OCI-LY3 (cell line): Measurements from ENCODE around the gene UST.

Source experiments
- H2AFZ ChIP-seq: fragments of 200-600, 300-600 bp; shearing (Covaris generic); 2 replicates; pipeline ENCODE4 v1.6.0; 2014; ENCODE audit warnings: antibody characterized with exemption, low read depth, low read length
- H3K27ac ChIP-seq: fragments of 200-600, 300-600 bp; sonication (generic); 2 replicates; pipeline ENCODE4 v1.5.1; 2014; ENCODE audit warnings: mild to moderate bottlenecking, low read length, moderate library complexity, mixed read lengths
- H3K27me3 ChIP-seq: fragments of 200-600, 300-600 bp; sonication (generic); 2 replicates; pipeline ENCODE4 v1.6.1; 2014; ENCODE audit warnings: low read depth, low read length, mixed read lengths
- H3K36me3 ChIP-seq: fragments of 200-600, 300-600 bp; sonication (generic); replicated peaks from 2 replicates; pipeline ENCODE3; 2014; ENCODE audit warnings: low read depth, low read length, mixed read lengths
- H3K4me1 ChIP-seq: fragments of 300-600, 200-600 bp; sonication (generic); 2 replicates; pipeline ENCODE4 v1.6.1; 2014; ENCODE audit warnings: low read length, mixed read lengths
- H3K4me2 ChIP-seq: fragments of 200-600, 300-600 bp; sonication (generic); 2 replicates; pipeline ENCODE4 v1.6.1; 2014; ENCODE audit warnings: low read length, mixed read lengths
- H3K4me3 ChIP-seq: fragments of 300-600, 200-600 bp; sonication (generic); 2 replicates; pipeline ENCODE4 v1.5.1; 2014; ENCODE audit warnings: antibody characterized with exemption, mild to moderate bottlenecking, low read length, moderate library complexity
- H3K79me2 ChIP-seq: fragments of 300-600, 200-600 bp; shearing (Covaris generic); 2 replicates; pipeline ENCODE4 v1.6.1; 2014; ENCODE audit warnings: mild to moderate bottlenecking, low read length, mixed read lengths
- H3K9ac ChIP-seq: fragments of 300-600, 200-600 bp; shearing (Covaris generic); 2 replicates; pipeline ENCODE4 v1.6.0; 2014; ENCODE audit warnings: mild to moderate bottlenecking, low read length, moderate library complexity
- H3K9me3 ChIP-seq: fragments of 200-600, 300-600 bp; shearing (Covaris generic); 2 replicates; pipeline ENCODE4 v1.6.1; 2014; ENCODE audit warnings: low read length, mixed read lengths; ENCODE audit not compliant: insufficient read depth
- H4K20me1 ChIP-seq: fragments of 200-600, 300-600 bp; sonication (generic); 2 replicates; pipeline ENCODE4 v1.6.1; 2016; ENCODE audit warnings: low read length, mixed read lengths; ENCODE audit not compliant: insufficient read depth
- EZH2phosphoT487 ChIP-seq: fragments of 200-600 bp; shearing (Covaris generic); IDR thresholded peaks from 2 replicates; pipeline ENCODE4 v1.6.1; 2018; ENCODE audit warnings: antibody characterized with exemption, mixed run types, low read depth
- TF ChIP-seq, protein P1 (sequence below): fragments of 200-600, 300-600 bp; sonication (generic); IDR thresholded peaks from 2 replicates; pipeline ENCODE4 v1.5.1; 2014; ENCODE audit warnings: antibody characterized with exemption, low read length, low read depth

The UST gene

GRCh38 chr6:148780918-148781436 lies 34.1 kb downstream of the UST start:
- Histone ChIP-seq H3K4me3 (peak overlapping the region; percentile 70), H3K27ac (peak overlapping the region; percentile 92), H3K4me1 (peaks cover 38% of the 10 kb centered on the region), H3K4me2 (peak overlapping the region; percentile 86), H3K79me2 (peaks cover 11% of the 10 kb centered on the region), H2AFZ (no peak overlapping the region), H4K20me1 (no peaks in the 10 kb centered on the region), H3K27me3 (no peaks in the 10 kb centered on the region), H3K9ac (peak overlapping the region; percentile 54; the same call in 1 of the 2 replicates), H3K9me3 (no peaks in the 10 kb centered on the region), H3K36me3 (no peaks in the 10 kb centered on the region)
- TF ChIP-seq, protein P1, sequence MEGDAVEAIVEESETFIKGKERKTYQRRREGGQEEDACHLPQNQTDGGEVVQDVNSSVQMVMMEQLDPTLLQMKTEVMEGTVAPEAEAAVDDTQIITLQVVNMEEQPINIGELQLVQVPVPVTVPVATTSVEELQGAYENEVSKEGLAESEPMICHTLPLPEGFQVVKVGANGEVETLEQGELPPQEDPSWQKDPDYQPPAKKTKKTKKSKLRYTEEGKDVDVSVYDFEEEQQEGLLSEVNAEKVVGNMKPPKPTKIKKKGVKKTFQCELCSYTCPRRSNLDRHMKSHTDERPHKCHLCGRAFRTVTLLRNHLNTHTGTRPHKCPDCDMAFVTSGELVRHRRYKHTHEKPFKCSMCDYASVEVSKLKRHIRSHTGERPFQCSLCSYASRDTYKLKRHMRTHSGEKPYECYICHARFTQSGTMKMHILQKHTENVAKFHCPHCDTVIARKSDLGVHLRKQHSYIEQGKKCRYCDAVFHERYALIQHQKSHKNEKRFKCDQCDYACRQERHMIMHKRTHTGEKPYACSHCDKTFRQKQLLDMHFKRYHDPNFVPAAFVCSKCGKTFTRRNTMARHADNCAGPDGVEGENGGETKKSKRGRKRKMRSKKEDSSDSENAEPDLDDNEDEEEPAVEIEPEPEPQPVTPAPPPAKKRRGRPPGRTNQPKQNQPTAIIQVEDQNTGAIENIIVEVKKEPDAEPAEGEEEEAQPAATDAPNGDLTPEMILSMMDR: no peak
- TF ChIP-seq EZH2phosphoT487: no peak

GRCh38 chr6:148789948-148790347 lies 43.1 kb downstream of the UST start:
- Histone ChIP-seq H3K27ac (no peak overlapping the region), H3K4me1 (peaks cover 4% of the 10 kb centered on the region), H4K20me1 (no peaks in the 10 kb centered on the region), H3K27me3 (no peaks in the 10 kb centered on the region), H3K9me3 (peaks cover 6% of the 10 kb centered on the region), H3K4me3 (no peak overlapping the region), H3K9ac (no peak overlapping the region), H2AFZ (no peak overlapping the region), H3K36me3 (peaks cover 7% of the 10 kb centered on the region), H3K79me2 (no peaks in the 10 kb centered on the region), H3K4me2 (no peak overlapping the region)
- no peak for TF ChIP-seq EZH2phosphoT487
- TF ChIP-seq, protein P1: no peak

- Histone ChIP-seq H3K4me1 (peaks cover 4% of the 10 kb centered on the region), H2AFZ (no peak overlapping the region), H3K4me3 (no peak overlapping the region), H3K9me3 (peaks cover 6% of the 10 kb centered on the region), H3K36me3 (peaks cover 7% of the 10 kb centered on the region), H4K20me1 (no peaks in the 10 kb centered on the region), H3K27ac (no peak overlapping the region), H3K9ac (no peak overlapping the region), H3K4me2 (no peak overlapping the region), H3K79me2 (no peaks in the 10 kb centered on the region), H3K27me3 (no peaks in the 10 kb centered on the region)
- no peak for TF ChIP-seq EZH2phosphoT487
- TF ChIP-seq, protein P1: no peak
These were observed 43.6 kb downstream of the UST start for GRCh38 chr6:148790404-148790803.

DNA sequence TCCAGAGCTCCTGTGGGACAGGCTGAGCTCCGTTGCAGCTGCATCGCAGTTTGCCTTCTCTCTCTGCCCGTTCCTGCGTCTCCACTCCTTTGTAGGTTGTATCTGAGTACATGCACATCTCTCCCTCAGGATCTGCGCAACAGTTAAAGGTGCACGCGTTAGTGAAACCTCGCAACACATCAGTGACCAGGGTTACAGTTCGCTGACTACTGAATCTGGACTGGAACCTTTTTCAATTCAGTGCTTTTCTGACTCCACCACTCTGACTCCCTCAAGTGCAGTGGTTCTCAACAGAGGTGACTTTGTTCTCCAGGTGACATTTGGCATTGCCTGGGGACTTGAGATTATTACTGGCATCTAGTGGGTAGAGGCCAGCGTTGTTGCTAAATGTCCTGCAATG lies 44.0 kb downstream of the UST start:
- Histone ChIP-seq H3K79me2 (no peaks in the 10 kb centered on the region), H3K4me3 (no peak overlapping the region), H3K27me3 (no peaks in the 10 kb centered on the region), H3K4me1 (peaks cover 4% of the 10 kb centered on the region), H3K36me3 (peaks cover 7% of the 10 kb centered on the region), H3K27ac (no peak overlapping the region), H4K20me1 (no peaks in the 10 kb centered on the region), H3K9me3 (peaks cover 6% of the 10 kb centered on the region), H2AFZ (no peak overlapping the region), H3K4me2 (no peak overlapping the region), H3K9ac (no peak overlapping the region)
- TF ChIP-seq EZH2phosphoT487: no peak
- TF ChIP-seq, protein P1: no peak
